Tibial artery (tissue), 4 donors: ENCODE results near the gene HSPA1B.
A peak's percentile ranks its signal among the peaks of the same experiment; 100 is the strongest.
"Not testable (repeated sequence)": the region's sequence is repeated elsewhere in the genome, so short reads cannot be mapped to it uniquely, and the experiment has no call there.

Experiments used
- DNase-seq, 2 donors: peaks; one replicate each; pipeline ENCODE4 v3.0.0-alpha.2; 2019
- H3K27ac ChIP-seq, 2 donors: fragments of 200-600 bp; sonication (generic) in 1 of 2; 1 replicate in 1 of 2; 2 replicates in 1 of 2; pipeline ENCODE4 v1.5.1; 2018 to 2019; ENCODE audit warnings: mild to moderate bottlenecking in 1 of 2
- H3K27me3 ChIP-seq, 2 donors: fragments of 200-600 bp; sonication (generic) in 1 of 2; one replicate each; pipeline versions ENCODE4 v1.5.1 to v1.6.0; 2016 to 2019
- H3K36me3 ChIP-seq, 3 donors: fragments of 200-600 bp; sonication (generic) in 2 of 3; one replicate each; pipeline ENCODE4 v1.5.1; 2016 to 2019; ENCODE audit warnings: mild to moderate bottlenecking in 2 of 3
- H3K4me1 ChIP-seq, 4 donors: fragments of 200-600 bp; sonication (generic) in 2 of 4; 1 replicate in 3 of 4; 2 replicates in 1 of 4; pipeline ENCODE4 v1.5.1; 2016 to 2019
- H3K4me3 ChIP-seq, 2 donors: fragments of 200-600 bp; sonication (generic) in 1 of 2; 1 replicate in 1 of 2; 2 replicates in 1 of 2; pipeline ENCODE4 v1.5.1; 2018 to 2019; ENCODE audit warnings: mild to moderate bottlenecking in 2 of 2
- H3K9me3 ChIP-seq, 3 donors: fragments of 200-600 bp; sonication (generic) in 1 of 3; one replicate each; pipeline ENCODE4 v1.5.1; 2016 to 2019
- CTCF ChIP-seq, 2 experiments: fragments of 200-600 bp in 1 of 2; fragments of 450-650 bp in 1 of 2; IDR thresholded peaks; one replicate each; pipeline ENCODE4 v1.5.1; 2017 to 2019; ENCODE audit warnings: antibody characterized with exemption in 2 of 2, mild to moderate bottlenecking in 1 of 2, moderate library complexity in 1 of 2
- intact Hi-C: fragments of 100-400 bp; cut with DNase I; formaldehyde crosslinking; loops from one replicate; pipeline ENCODE4 v1.15.0; 2023; ENCODE audit warnings: low total_unique reads

The HSPA1B gene

GRCh38 chr6:31822036-31822821 is 5.3 kb upstream of the HSPA1B start:
- peak; percentile 90 to 97 for DNase-seq
- H3K27ac ChIP-seq = peak overlapping the region; percentile 91
- intact Hi-C loops = no loop called here
- no peak for TF ChIP-seq CTCF (IDR thresholded peaks at IDR 0.05)
- no peaks in the 10 kb centered on the region for H3K27me3 ChIP-seq
- peaks cover 0 to 76% (median 50%) of the 10 kb centered on the region in 4 donors for H3K4me1 ChIP-seq
- H3K4me3 ChIP-seq = peak overlapping the region; percentile 50 to 69
- H3K9me3 ChIP-seq = no peaks in the 10 kb centered on the region
- H3K36me3 ChIP-seq = no peaks in the 10 kb centered on the region

- peak overlapping the region; percentile 91 for H3K27ac ChIP-seq
- intact Hi-C loops, DNase-seq, H3K27me3 ChIP-seq, H3K9me3 ChIP-seq, H3K36me3 ChIP-seq, H3K4me3 ChIP-seq: not testable (repeated sequence)
- peaks cover 0 to 69% (median 45%) of the 10 kb centered on the region in 4 donors for H3K4me1 ChIP-seq
Observed at GRCh38 chr6:31823592-31824196, 3.8 kb upstream of the HSPA1B start.

GRCh38 chr6:31825553-31825952 is 2.0 kb upstream of the HSPA1B start:
- H3K4me3 ChIP-seq = no peak overlapping the region
- H3K9me3 ChIP-seq = no peaks in the 10 kb centered on the region
- intact Hi-C loops = no loop called here
- DNase-seq = no peak
- peak overlapping the region; percentile 92 to 93 for H3K27ac ChIP-seq
- H3K36me3 ChIP-seq = no peaks in the 10 kb centered on the region
- no peak for TF ChIP-seq CTCF (IDR thresholded peaks at IDR 0.05)
- H3K27me3 ChIP-seq = no peaks in the 10 kb centered on the region
- H3K4me1 ChIP-seq = peaks cover 0 to 52% (median 32%) of the 10 kb centered on the region in 4 donors

GRCh38 chr6:31826793-31827285 is 699 bp upstream of the HSPA1B start:
- intact Hi-C loops = no loop called here

GRCh38 chr6:31829633-31830283 is 2.2 kb downstream of the HSPA1B start:
- DNase-seq = no peak
- intact Hi-C loops = loop anchor here (5.0 to 10.0 kb wide), 2 partner anchors 105 to 152 kb away; partner anchors contain the start of genes DDAH2, LY6G6C and MPIG6B
- H3K9me3 ChIP-seq = no peaks in the 10 kb centered on the region
- no peaks in the 10 kb centered on the region for H3K27me3 ChIP-seq
- peak; percentile 8 to 35 for TF ChIP-seq CTCF (IDR thresholded peaks at IDR 0.05)
- H3K4me1 ChIP-seq = peaks cover 0 to 40% (median 33%) of the 10 kb centered on the region in 4 donors
- H3K27ac ChIP-seq = peak overlapping the region; percentile 76 to 88
- peak overlapping the region; percentile 62 to 77 for H3K4me3 ChIP-seq
- H3K36me3 ChIP-seq = no peaks in the 10 kb centered on the region

More at GRCh38 chr6:31826793-31827285, 699 bp upstream of the HSPA1B start:
- H3K9me3 ChIP-seq = no peaks in the 10 kb centered on the region
- no peak for TF ChIP-seq CTCF (IDR thresholded peaks at IDR 0.05)
- DNase-seq = peak; percentile 94 to 95
- H3K4me1 ChIP-seq = peaks cover 0 to 56% (median 38%) of the 10 kb centered on the region in 4 donors
- peak overlapping the region; percentile 76 to 78 for H3K4me3 ChIP-seq
- H3K36me3 ChIP-seq = no peaks in the 10 kb centered on the region
- H3K27me3 ChIP-seq = no peaks in the 10 kb centered on the region
- peak overlapping the region; percentile 92 to 93 for H3K27ac ChIP-seq
